PFSK-1 (cell line): Measurements from ENCODE around the gene MPZL3.

ENCODE experiments used
- SIN3A ChIP-seq: IDR thresholded peaks from 2 replicates; pipeline ENCODE4 v1.6.1; 2012; ENCODE audit warnings: mild to moderate bottlenecking, low read length, moderate library complexity, borderline replicate concordance; ENCODE audit not compliant: insufficient read depth
- TAF1 ChIP-seq: IDR thresholded peaks from 2 replicates; pipeline ENCODE4 v1.6.1; 2012; ENCODE audit warnings: low read length, control low read depth, borderline replicate concordance; ENCODE audit not compliant: insufficient read depth
- TF ChIP-seq, protein P1 (sequence below), 2 experiments: IDR thresholded peaks; 2 replicates each; pipeline versions ENCODE4 v1.6.1 to v1.8.0; 2011 to 2012; ENCODE audit warnings: low read depth in 2 of 2, low read length in 2 of 2, control low read depth in 1 of 2, inconsistent platforms in 1 of 2, mild to moderate bottlenecking in 1 of 2, moderate library complexity in 1 of 2; ENCODE audit not compliant: insufficient read depth in 1 of 2

DNA sequence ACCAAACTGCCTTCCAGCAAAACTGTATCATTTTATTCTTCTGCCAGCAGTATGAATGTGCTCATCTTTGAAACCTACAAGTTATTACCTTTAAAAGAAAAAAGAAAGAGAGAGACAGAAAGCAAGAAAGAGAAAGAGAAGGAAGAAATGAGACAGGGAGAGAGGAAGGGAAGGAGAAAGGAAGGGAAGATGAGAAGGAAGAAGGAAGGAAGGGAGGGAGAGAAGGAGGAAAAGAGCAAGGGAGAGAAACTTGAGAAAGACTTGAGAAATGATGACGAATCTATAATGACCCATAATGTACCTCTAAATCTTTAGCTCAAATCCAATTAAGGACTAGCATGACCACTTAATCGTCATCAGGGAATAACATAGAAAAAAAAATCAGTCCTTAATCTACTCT lies 16.0 kb downstream of the MPZL3 start:
- TF ChIP-seq SIN3A (no peak), TAF1 (no peak)
- TF ChIP-seq, protein P1, sequence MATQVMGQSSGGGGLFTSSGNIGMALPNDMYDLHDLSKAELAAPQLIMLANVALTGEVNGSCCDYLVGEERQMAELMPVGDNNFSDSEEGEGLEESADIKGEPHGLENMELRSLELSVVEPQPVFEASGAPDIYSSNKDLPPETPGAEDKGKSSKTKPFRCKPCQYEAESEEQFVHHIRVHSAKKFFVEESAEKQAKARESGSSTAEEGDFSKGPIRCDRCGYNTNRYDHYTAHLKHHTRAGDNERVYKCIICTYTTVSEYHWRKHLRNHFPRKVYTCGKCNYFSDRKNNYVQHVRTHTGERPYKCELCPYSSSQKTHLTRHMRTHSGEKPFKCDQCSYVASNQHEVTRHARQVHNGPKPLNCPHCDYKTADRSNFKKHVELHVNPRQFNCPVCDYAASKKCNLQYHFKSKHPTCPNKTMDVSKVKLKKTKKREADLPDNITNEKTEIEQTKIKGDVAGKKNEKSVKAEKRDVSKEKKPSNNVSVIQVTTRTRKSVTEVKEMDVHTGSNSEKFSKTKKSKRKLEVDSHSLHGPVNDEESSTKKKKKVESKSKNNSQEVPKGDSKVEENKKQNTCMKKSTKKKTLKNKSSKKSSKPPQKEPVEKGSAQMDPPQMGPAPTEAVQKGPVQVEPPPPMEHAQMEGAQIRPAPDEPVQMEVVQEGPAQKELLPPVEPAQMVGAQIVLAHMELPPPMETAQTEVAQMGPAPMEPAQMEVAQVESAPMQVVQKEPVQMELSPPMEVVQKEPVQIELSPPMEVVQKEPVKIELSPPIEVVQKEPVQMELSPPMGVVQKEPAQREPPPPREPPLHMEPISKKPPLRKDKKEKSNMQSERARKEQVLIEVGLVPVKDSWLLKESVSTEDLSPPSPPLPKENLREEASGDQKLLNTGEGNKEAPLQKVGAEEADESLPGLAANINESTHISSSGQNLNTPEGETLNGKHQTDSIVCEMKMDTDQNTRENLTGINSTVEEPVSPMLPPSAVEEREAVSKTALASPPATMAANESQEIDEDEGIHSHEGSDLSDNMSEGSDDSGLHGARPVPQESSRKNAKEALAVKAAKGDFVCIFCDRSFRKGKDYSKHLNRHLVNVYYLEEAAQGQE (IDR thresholded peaks at IDR 0.05; ENCODE audit: insufficient read depth in 1 of 2, low read depth in 2 of 2, low read length in 2 of 2) = no peak
